Frontal cortex (tissue), 4 donors: ENCODE results near the gene KLK3. TPM values are rescaled to one million over a fixed set of nuclear protein-coding genes. Genes with fewer than 3 reads are reported as not detected.

Source experiments
- DNase-seq, 2 donors: peaks; one replicate each; pipeline ENCODE4 v3.0.0; 2012; ENCODE audit warnings: low spot score in 2 of 2
- FAIRE-seq: peaks from 2 replicates; lab custom pipeline; 2012; peaks lifted over from hg19 to GRCh38; lab: Jason Lieb, UNC
- total RNA-seq: library from RNA; depleted of rRNA; stranded (reverse); fragments of >200 nt; gene quantifications from one replicate; pipeline ENCODE4 v1.2.3, GENCODE V29; 2014
- donor health status: control.
- donor health status: control.
- donor health status: control.

The KLK3 gene
- total RNA-seq, 1 donor from 2014 or later, result not detected

DNA sequence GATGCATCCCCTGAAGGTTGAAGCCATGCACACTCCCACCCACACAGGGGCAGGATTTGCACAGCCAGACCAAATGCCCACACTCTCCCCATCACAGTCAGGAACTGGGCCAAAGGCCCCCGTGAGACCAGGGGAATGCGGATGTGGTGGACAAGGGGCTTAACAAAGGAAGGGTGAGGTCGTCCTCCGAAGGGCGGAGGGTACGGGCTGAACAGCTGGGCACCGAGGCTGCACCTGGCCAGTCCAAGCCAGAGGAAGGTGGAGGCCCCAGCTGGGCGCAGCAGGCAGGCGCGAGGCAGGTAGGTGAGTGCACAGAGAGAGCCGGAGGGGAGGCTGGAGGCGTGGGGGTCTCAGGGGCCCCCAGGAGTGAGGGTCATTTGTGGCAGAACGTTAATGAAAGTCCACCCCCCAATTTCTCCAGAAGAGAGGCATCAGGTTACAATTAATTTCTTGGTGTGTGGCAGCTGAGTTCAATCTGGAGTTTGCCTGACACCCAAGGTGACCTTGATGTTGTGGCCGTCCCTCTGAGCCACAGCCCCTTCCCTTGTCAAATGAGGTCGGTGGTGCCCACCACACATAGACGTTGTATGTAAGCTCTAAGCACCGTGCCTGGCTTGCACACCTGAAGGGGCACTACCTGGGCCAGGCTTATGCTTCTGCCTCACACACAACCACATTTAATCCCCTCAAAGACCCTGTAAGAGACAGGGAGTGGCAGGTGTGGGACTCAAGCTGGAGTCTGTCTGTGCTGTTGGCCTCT lies 24.3 kb upstream of the KLK3 start:
- no peak for FAIRE-seq
- no peak for DNase-seq

DNA sequence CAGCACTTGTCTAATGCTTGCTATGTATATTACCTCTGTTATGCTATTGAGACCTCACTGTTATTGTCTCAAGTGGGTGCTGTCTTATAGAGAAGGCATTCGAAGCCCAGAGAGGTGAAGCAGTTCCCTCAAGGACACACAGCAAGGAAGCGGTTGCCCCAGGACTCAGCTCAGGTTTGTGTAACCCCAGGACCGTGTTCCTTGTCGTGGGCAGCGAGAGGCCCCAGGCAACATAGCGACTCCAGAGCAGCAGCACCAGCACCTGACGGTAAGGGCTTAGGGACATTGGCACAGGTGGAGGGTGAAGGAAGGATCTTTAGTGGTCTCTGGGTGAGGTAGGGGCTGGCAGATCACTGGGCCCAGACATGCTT lies 23.7 kb upstream of the KLK3 start:
- DNase-seq (no peak), FAIRE-seq (no peak)

DNA sequence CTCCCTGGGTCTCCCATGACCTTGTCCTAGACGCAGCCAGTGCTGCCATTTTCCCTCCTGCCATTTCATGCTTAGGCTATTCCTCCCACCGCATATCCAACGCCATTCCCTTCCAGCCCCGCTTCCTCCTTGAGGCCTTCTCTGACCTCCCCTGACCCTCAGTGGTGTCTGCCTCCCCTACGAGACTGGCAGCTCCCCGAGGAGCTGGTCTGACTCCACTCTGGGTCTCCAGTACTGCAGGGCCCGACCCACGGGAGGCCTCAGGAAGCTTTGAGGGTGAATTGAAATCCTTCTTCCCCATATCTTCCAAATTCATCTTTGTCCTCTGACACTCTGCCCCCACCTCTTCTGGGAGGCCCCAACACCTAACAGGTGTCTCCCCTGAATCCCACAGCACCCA lies 22.0 kb upstream of the KLK3 start:
- no peak for DNase-seq
- FAIRE-seq, result no peak

DNA sequence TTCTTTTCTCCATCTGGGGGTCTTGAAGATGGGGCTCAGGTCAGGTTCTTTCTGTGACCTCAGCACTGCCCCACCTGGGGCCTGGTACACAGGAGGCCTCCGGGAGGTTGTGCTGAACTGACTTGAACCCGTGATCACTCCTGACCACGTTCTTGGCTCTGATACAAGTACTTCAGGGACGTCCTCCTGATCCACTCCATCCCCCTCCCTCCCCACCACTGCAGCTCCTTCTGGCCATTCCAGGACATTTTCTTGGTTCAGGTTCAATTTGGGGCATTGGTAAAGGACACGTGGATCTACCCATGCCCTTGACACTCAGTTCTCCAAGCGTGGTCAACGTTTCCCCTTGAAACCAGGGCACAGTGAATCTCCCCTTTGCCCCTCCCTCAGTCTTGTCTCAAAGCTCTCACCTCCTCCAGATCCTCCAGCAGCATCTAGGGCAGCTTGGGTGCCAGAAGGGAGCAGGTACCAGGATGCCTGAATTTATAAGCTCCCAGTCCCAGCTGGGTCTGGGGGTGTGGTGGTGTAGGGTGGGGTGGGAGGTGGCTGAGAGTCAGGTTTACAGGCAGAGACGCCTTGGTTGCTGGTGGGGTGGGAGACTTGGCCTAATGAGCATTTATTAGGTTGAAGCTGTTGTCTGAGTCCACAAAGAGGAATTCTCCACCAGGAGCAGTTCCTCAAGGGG lies 21.5 kb upstream of the KLK3 start, which contains the start of gene KLK15:
KLK15 (minus strand) TSS at position 458 of the 685 bp plus-strand sequence. CDS start 2,082 bp downstream, outside the sequence.
- FAIRE-seq, result no peak
- DNase-seq, result no peak

DNA sequence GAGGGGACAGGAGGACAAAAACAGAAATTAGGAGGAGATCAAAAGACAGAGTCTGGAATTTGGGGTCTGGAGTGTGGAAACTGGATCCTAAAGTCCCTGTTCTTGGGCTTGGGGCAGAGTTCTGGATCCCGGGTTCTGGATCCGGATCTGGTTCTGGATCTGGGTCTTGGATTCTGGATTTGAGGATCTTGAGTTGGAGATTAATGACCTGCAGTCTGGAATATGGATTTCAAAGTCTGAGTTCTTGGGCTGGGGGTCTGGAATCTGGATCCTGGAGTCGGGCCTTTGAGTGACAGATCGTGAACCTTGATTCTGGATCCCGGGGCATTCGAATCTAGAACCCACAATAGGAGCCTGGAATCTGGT lies 20.9 kb upstream of the KLK3 start:
- no peak for FAIRE-seq

DNA sequence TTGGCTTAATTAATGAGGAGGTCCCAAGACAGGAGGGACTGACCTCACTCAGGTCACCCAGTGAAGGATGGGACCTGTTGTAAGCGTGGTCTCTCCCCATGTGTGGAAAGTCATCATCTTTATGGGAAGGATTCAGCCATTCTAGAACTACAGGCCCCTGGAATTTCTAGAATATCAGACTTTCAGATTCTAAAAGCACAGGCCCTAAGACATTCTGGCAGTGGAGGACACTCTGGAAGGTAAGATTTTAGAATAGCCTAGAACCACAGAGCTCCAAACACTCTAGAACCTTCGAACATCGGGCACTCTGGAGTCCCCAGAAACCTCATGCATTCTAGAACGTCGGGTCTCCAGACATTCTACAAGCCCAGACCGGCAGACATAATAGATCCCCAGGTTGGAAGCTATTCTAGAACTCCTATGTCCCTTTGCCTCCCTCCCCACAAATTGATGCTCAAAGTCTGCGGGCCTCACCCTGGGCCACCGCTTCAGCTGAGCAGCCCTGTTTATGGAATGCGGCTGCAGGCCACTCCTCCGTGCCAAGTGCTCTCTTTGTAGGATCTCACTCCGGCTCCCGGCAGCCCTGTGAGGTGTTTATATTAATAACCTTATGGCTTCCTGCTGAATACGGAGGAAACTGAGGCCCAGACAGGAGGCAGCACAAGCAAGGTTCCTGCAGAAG lies 19.5 kb upstream of the KLK3 start:
- FAIRE-seq, result no peak
- DNase-seq, result no peak

More for the DNA sequence above, 20.9 kb upstream of the KLK3 start:
- DNase-seq, result no peak

DNA sequence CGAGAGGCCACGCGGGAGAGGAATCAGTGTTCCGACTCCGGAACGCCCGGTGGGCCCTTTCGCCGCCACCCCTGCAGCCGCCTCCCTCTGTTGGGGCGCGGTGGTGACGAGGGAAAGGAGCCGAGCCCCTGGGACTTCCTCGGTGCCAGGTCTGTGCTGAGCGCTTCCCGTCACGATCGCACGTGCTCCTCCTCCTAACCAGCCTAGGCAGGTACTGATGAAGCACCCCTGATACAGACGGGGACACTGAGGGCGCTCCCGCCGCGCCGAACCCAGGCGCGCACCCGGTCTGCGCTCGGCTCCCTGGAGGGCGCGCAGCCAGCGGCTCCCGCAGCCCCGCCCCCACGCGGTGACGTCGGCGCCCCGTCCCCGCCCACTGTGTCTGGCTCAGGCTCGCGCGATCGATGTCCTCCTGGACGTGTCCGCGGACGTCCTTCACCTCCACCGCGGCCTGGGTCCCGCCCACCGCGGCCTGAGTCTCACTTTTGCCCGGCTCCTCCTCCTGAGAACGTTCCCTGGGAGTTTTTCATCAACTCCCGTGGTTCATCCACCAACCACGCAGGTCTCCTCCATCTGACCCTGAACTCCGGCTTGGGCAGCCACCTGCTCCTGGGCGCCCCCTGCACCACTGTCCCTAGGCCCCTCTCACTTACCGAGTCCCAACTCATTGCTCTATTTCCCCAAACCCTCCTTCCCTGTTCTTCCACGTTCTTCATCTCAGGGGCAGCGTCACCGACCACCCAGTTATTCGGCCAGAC lies 18.8 kb upstream of the KLK3 start:
- DNase-seq, result peak; percentile 67 to 92
- FAIRE-seq, result no peak

DNA sequence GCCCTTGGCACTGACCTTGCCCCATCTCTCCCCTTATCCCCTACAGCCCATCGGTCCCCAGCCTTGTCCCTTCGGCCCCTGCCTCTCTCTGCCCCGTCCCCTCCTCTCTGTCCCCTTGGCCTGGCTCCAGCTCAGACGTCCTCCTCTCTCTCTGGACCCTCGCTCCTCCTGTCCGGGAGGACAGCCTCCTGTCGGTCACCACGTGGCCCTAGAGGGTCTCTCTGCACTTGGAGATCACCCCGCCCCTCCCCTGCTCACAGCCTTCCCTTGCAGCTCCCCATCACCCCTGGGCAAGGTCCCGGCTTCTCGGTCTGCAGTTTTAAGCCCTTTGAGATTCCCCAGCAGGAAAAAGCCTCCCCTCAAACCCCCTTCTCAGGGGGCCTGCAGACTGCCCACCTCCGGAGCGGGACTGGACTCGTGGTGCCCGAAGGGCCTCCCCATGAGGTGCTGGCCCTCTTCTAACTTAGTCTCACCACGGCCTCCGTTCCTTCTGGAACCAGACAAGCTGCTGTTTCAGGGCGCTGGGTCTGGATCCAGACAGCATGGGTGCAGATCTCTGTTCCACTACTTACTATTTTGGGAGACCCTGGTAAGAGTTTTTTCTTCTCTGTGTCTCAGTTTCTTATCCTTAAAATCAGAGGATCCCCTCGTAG lies 18.0 kb upstream of the KLK3 start:
- FAIRE-seq (no peak), DNase-seq (no peak)

DNA sequence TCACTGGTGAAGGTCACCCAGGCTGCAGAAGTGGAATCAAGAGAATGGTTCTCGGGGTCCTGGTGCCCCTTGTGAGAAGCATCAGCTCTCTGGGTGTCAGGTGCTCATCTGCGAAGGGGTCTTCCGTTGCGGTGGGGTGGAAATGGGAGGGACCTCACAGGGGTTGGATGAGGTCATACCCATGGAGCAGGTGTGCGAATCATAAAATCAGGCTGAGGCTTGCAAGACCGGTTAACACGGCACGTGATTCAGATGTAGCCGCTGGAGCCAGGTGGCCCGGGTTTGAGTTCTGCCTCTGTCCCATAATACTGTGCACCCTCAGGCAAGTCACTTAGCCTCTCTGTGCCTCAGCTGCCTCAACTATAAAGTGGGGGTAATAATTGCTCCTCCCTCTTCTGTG lies 17.4 kb upstream of the KLK3 start:
- FAIRE-seq (no peak), DNase-seq (no peak)

DNA sequence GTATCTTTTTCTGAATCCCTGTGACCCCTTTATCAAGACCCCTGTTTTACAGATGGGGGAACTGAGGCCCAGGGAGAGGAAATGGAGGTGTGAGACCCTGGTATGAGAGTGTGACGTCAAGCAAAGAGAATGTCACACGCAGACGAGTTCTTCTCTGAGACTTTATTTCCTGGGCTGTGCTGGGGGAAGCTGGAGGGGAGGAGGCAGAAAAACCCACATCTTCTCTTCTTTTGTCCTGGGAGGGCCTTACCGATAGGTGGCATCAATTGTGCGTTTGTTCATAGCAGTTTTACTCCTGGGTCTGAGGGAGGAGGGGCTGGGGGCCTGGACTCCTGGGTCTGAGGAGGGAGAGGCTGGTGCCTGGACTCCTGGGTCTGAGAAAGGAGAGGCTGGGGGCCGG lies 16.5 kb upstream of the KLK3 start:
- no peak for DNase-seq
- no peak for FAIRE-seq

DNA sequence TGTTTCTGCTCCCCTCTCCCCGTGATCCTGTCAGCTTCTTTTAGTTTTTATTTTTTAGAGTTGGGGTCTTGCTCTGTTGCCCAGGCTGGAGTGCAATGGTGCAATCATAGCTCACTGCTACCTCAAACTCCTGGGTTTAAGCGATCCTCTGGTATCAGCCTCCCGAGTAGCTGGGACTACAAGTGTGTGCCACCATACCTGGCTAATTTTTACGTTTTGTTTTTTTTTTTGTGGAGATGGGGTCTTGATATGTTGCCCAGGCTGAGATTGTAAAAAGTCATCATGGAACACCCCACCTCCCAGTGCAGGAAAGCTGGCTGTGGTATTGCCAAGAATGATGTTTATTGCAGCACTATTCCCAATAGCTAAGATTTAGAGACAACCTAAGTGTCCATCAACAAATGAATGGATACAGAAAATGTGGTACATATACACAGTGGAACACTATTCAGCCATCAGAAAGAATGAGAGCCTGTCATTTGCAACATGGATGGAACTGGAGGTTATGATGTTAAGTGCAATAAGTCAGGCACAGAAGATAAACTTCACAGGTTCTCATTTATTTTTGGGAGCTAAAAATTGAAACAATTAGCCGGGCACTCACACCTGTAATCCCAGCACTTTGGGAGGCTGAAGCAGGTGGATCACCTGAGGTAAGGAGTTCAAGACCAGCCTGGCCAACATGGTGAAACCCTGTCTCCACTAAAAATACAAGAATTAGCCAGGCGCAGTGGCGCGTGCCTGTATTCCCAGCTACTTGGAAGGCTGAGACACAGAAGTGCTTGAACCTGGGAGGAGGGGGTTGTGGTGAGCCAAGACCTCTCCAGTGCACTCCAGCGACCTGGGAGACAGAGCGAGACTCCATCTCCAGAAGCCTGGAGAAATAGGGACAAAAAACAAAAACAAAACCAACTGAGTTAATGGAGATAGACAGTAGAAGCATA lies 14.7 kb upstream of the KLK3 start:
- FAIRE-seq (no peak), DNase-seq (no peak)

DNA sequence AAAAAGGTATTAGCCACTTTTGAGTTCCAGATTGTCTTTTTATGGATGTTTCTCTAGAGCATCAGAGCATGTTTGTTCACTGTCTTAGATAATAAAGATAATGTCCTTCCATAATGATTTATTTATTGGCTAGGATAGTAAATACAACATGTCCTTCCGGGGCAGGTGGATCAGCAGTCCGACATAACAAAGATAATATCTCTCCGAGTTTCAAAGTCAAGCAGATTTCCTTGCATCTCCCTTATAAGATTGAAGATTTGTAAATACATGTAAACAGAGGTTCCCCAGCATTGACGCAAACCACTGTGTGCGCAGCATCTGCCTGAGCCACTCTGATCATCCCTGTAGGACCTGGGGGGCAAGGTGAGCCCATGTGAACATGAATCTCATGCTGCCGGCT lies 12.6 kb upstream of the KLK3 start:
- DNase-seq (no peak), FAIRE-seq (no peak)

DNA sequence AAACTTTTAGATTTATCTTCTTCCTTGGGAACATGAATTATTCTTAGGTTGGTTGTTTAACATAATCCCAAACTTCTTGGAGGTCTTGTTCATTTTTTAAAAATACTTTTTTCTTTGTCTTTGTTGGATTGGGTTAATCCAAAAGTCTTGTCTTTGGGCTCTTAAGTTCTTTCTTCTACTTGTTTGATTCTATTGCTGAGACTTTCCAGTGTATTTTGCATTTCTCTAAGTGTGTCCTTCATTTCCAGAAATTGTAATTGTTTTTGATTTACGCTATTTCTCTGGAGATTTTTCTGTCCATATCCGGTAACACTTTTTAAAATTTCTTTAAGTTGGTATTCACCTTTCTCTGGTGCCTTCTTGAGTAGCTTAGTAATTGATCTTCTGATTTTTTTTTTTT lies 11.5 kb upstream of the KLK3 start:
- DNase-seq, result no peak

DNA sequence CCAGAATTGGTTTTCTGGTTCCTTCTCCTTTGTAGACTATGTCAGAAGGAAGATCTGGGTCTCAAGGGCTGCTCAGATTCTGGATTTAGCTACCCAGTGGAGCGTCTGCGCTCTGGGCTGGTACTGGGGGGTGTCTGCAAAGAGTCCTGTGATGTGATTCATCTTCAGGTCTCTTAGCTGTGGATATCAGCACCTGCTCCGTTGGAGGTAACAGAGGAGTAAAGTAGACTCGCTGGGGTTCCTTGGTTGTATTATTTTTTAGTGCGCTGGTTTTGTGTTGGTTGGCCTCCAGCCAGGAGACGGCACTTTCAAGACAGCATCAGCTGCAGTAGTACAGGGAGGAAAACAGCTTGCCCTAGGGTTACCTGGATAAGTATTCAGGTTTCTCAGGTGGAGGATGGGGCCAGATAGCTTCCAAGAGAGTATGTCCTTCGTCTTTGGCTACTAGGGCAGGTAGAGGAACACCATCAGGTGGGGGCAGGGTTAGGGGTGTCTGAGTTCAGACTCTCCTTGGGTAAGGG lies 11.0 kb upstream of the KLK3 start:
- DNase-seq (no peak), FAIRE-seq (no peak)

More for the DNA sequence above, 11.5 kb upstream of the KLK3 start:
- FAIRE-seq, result no peak

DNA sequence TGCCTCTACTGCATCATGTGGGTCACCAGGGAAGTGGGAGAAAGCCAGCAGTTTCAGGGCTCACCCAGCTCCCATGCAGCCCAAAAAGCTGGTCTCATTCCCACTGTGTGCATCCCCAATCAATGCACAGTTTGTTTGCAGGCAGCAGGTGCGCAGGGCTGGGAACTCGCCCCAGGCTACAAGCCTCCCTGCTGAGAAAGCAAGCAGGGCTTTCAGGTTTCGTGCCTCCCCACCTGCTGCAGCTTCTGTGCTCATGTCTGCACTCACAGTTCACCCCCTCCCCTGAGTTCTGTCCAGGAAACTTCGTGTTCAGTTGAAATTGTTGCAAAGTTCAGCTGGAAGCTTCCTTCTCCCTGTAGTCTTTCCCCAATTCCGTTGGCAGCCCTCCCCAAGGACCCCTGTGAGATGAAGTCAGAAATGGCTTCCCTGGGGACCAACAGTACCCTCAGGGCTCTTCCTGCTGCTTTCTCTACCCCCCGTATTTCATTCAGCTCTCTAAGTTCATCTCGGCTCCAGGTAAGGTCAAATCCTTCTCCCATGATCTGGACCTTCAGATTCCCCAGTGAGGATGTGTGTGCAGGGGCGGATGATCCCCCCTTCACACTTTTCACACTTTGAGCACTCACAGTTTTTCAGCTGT lies 10.3 kb upstream of the KLK3 start:
- no peak for FAIRE-seq

DNA sequence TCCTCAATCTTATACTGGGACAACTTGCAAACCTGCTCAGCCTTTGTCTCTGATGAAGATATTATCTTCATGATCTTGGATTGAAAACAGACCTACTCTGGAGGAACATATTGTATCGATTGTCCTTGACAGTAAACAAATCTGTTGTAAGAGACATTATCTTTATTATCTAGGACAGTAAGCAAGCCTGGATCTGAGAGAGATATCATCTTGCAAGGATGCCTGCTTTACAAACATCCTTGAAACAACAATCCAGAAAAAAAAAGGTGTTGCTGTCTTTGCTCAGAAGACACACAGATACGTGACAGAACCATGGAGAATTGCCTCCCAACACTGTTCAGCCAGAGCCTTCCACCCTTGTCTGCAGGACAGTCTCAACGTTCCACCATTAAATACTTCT lies 4.0 kb upstream of the KLK3 start:
- DNase-seq (no peak), FAIRE-seq (no peak)

More for the DNA sequence above, 10.3 kb upstream of the KLK3 start:
- DNase-seq, result no peak

DNA sequence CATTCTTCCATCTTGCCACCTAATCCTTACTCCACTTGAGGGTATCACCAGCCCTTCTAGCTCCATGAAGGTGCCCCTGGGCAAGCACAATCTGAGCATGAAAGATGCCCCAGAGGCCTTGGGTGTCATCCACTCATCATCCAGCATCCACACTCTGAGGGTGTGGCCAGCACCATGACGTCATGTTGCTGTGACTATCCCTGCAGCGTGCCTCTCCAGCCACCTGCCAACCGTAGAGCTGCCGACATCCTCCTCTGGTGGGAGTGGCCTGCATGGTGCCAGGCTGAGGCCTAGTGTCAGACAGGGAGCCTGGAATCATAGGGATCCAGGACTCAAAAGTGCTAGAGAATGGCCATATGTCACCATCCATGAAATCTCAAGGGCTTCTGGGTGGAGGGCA lies 3.1 kb upstream of the KLK3 start:
- DNase-seq (no peak), FAIRE-seq (no peak)

DNA sequence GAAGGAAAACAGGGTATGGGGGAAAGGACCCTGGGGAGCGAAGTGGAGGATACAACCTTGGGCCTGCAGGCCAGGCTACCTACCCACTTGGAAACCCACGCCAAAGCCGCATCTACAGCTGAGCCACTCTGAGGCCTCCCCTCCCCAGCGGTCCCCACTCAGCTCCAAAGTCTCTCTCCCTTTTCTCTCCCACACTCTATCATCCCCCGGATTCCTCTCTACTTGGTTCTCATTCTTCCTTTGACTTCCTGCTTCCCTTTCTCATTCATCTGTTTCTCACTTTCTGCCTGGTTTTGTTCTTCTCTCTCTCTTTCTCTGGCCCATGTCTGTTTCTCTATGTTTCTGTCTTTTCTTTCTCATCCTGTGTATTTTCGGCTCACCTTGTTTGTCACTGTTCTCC lies 2.7 kb downstream of the KLK3 start:
- DNase-seq, result no peak
- no peak for FAIRE-seq
